Measurements from ENCODE around the gene THSD7B. TPM values are rescaled to one million over a fixed set of nuclear protein-coding genes. Genes with fewer than 3 reads are reported as not detected.

THSD7B gene
- total RNA-seq, 5 donors from 2014 or later (not counting 1 experiment from before 2014, with no cell fraction given), result not detected

- no peak overlapping the region for H3K27ac ChIP-seq (ENCODE audit: low read length)
- H3K4me3 ChIP-seq (ENCODE audit: control insufficient read depth in 1 of 2, extremely low read depth in 1 of 2, low read length in 1 of 2), result no peak overlapping the region
- Mint-ChIP-seq H3K27me3 (no peaks in the 10 kb centered on the region), H3K36me3 (no peaks in the 10 kb centered on the region), H3K4me1 (no peaks in the 10 kb centered on the region), H3K27ac (no peak overlapping the region), H3K4me3 (no peak overlapping the region), H3K9me3 (peaks cover 0 to 5% (median 3%) of the 10 kb centered on the region in 3 donors)
- H3K9me3 ChIP-seq, result no peaks in the 10 kb centered on the region
- H3K36me3 ChIP-seq (ENCODE audit: control insufficient read depth in 2 of 2, extremely low read depth in 1 of 2, insufficient read depth in 1 of 2, low read length in 1 of 2), result no peaks in the 10 kb centered on the region
- DNase-seq (no peak), ATAC-seq (replicated peaks in 1 of 4) (no peak)
- ChIA-PET CTCF (interaction anchor here in 1 of 2 donors (0.6 kb wide), 1 partner anchor 19 kb away, joined by 3 read pairs; no protein-coding TSS in a partner anchor), POLR2A (no interaction called here)
- no peaks in the 10 kb centered on the region for H3K4me1 ChIP-seq (ENCODE audit: control insufficient read depth in 1 of 2, extremely low read depth in 1 of 2, insufficient read depth in 2 of 2, low read length in 2 of 2)
- no peaks in the 10 kb centered on the region for H3K27me3 ChIP-seq (replicated peaks in 1 of 2; ENCODE audit: control insufficient read depth in 2 of 2, extremely low read depth in 1 of 2, insufficient read depth in 2 of 2, low read length in 1 of 2)
- 100% methylated on average over 1 of the region's 2 CpGs for WGBS (ENCODE audit: insufficient coverage)
Observed at GRCh38 chr2:137039482-137040152, 274.3 kb downstream of the THSD7B start.

DNA sequence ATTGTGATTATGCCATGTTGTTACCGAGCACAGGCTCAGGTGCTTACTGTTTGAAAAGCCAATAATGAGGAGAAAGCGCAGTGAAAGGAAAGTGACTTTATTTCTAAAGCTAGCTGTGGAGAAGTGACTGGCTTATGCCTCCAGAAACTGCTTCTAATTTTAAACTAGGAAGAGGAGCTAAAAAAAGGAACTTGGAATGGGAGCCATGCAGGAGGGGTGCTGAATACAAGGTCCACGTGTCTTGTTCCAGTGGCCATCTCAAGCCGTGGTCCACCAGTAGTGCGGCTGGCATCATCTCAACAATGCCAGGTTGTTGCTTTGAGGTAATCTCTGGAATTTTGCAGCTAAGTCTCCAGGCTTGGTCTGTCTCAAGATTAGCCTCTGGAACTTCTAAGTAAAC is 282.0 kb downstream of the THSD7B start:
- Histone ChIP-seq H3K27me3 (replicated peaks in 1 of 2; ENCODE audit: control insufficient read depth in 2 of 2, extremely low read depth in 1 of 2, insufficient read depth in 2 of 2, low read length in 1 of 2) (no peaks in the 10 kb centered on the region), H3K27ac (ENCODE audit: low read length) (no peak overlapping the region), H3K4me3 (ENCODE audit: control insufficient read depth in 1 of 2, extremely low read depth in 1 of 2, low read length in 1 of 2) (no peak overlapping the region), H3K9me3 (no peaks in the 10 kb centered on the region), H3K36me3 (ENCODE audit: control insufficient read depth in 2 of 2, extremely low read depth in 1 of 2, insufficient read depth in 1 of 2, low read length in 1 of 2) (no peaks in the 10 kb centered on the region), H3K4me1 (ENCODE audit: control insufficient read depth in 1 of 2, extremely low read depth in 1 of 2, insufficient read depth in 2 of 2, low read length in 2 of 2) (no peaks in the 10 kb centered on the region)
- Mint-ChIP-seq H3K4me1 (no peaks in the 10 kb centered on the region), H3K36me3 (no peaks in the 10 kb centered on the region), H3K4me3 (no peak overlapping the region), H3K27me3 (no peaks in the 10 kb centered on the region), H3K27ac (no peak overlapping the region), H3K9me3 (peaks cover 0 to 4% (median 0%) of the 10 kb centered on the region in 3 donors)
- WGBS (ENCODE audit: insufficient coverage), result 80% methylated on average over 4 of the region's 5 CpGs
- no peak for DNase-seq
- ATAC-seq (replicated peaks in 1 of 4), result no peak
- CTCF ChIA-PET, result no interaction called here
- POLR2A ChIA-PET, result no interaction called here

DNA sequence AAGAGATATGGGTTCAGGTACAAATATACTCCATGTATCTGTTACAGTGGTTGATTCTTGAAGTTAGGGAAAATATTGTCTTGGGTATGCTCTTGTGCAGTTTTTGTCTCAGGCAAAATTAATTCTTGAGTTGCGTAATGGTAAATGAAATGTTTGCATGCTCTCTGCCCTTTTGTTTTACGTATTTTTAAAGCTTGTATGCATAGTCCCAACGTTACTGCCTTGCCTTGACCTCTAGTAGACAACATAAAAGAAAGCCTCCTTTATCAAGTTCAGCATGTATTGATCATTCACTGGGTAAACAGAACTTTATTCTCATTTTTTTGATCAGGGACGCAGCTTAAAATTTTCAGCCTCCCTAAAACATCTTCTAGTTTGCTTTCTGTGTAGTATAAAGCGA is 283.1 kb downstream of the THSD7B start:
- Mint-ChIP-seq H3K9me3 (peaks cover 0 to 4% (median 0%) of the 10 kb centered on the region in 3 donors), H3K27ac (no peak overlapping the region), H3K4me3 (no peak overlapping the region), H3K4me1 (no peaks in the 10 kb centered on the region), H3K36me3 (no peaks in the 10 kb centered on the region), H3K27me3 (no peaks in the 10 kb centered on the region)
- Histone ChIP-seq H3K36me3 (ENCODE audit: control insufficient read depth in 2 of 2, extremely low read depth in 1 of 2, insufficient read depth in 1 of 2, low read length in 1 of 2) (no peaks in the 10 kb centered on the region), H3K4me1 (ENCODE audit: control insufficient read depth in 1 of 2, extremely low read depth in 1 of 2, insufficient read depth in 2 of 2, low read length in 2 of 2) (no peaks in the 10 kb centered on the region), H3K27me3 (replicated peaks in 1 of 2; ENCODE audit: control insufficient read depth in 2 of 2, extremely low read depth in 1 of 2, insufficient read depth in 2 of 2, low read length in 1 of 2) (no peaks in the 10 kb centered on the region), H3K4me3 (ENCODE audit: control insufficient read depth in 1 of 2, extremely low read depth in 1 of 2, low read length in 1 of 2) (no peak overlapping the region), H3K27ac (ENCODE audit: low read length) (no peak overlapping the region), H3K9me3 (no peaks in the 10 kb centered on the region)
- CTCF ChIA-PET, result interaction anchor here in 1 of 2 donors (0.6 kb wide), 1 partner anchor 440 kb away, joined by 3 read pairs; no protein-coding TSS in a partner anchor
- POLR2A ChIA-PET, result no interaction called here
- DNase-seq, result no peak
- WGBS (ENCODE audit: insufficient coverage), result no CpG with 5 or more reads among the region's 5 CpGs
- no peak for ATAC-seq (replicated peaks in 1 of 4)

DNA sequence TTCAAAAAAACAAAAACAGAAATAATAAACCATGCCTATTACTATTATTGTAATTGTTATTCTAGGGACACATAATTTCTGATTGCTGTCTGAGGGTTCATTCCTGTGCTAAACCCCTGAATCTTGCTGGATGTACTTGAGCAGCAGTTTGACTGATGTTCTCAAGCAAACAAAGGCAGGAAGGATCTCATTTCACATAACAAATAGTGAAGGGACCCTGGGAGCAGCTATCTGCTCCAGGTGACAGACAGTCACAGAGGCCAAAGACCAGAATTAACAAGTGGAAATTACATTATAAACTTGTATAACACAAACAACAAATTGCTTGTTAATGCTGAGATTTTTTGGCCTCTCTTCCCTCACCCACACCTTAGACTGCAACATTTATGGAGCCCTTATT is 284.2 kb downstream of the THSD7B start:
- DNase-seq, result no peak
- no peaks in the 10 kb centered on the region for H3K36me3 Mint-ChIP-seq
- H3K4me3 Mint-ChIP-seq, result no peak overlapping the region
- no peaks in the 10 kb centered on the region for H3K27me3 Mint-ChIP-seq
- no peaks in the 10 kb centered on the region for H3K9me3 ChIP-seq
- peaks cover 0 to 6% (median 4%) of the 10 kb centered on the region in 3 donors for H3K9me3 Mint-ChIP-seq
- H3K36me3 ChIP-seq (ENCODE audit: control insufficient read depth in 2 of 2, extremely low read depth in 1 of 2, insufficient read depth in 1 of 2, low read length in 1 of 2), result no peaks in the 10 kb centered on the region
- H3K4me1 Mint-ChIP-seq, result no peaks in the 10 kb centered on the region
- CTCF ChIA-PET, result no interaction called here
- no peaks in the 10 kb centered on the region for H3K4me1 ChIP-seq (ENCODE audit: control insufficient read depth in 1 of 2, extremely low read depth in 1 of 2, insufficient read depth in 2 of 2, low read length in 2 of 2)
- no peak overlapping the region for H3K27ac ChIP-seq (ENCODE audit: low read length)
- no peaks in the 10 kb centered on the region for H3K27me3 ChIP-seq (replicated peaks in 1 of 2; ENCODE audit: control insufficient read depth in 2 of 2, extremely low read depth in 1 of 2, insufficient read depth in 2 of 2, low read length in 1 of 2)
- POLR2A ChIA-PET, result no interaction called here
- H3K27ac Mint-ChIP-seq, result no peak overlapping the region
- ATAC-seq (replicated peaks in 1 of 4), result no peak
- H3K4me3 ChIP-seq (ENCODE audit: control insufficient read depth in 1 of 2, extremely low read depth in 1 of 2, low read length in 1 of 2), result no peak overlapping the region

- Mint-ChIP-seq H3K4me1 (no peaks in the 10 kb centered on the region), H3K36me3 (no peaks in the 10 kb centered on the region), H3K27ac (no peak overlapping the region), H3K27me3 (no peaks in the 10 kb centered on the region), H3K4me3 (no peak overlapping the region), H3K9me3 (peaks cover 3 to 11% (median 4%) of the 10 kb centered on the region in 3 donors)
- ATAC-seq (replicated peaks in 1 of 4) (no peak), DNase-seq (no peak)
- no peaks in the 10 kb centered on the region for H3K9me3 ChIP-seq
- ChIA-PET POLR2A (no interaction called here), CTCF (no interaction called here)
- H3K4me1 ChIP-seq (ENCODE audit: control insufficient read depth in 1 of 2, extremely low read depth in 1 of 2, insufficient read depth in 2 of 2, low read length in 2 of 2), result no peaks in the 10 kb centered on the region
- H3K4me3 ChIP-seq (ENCODE audit: control insufficient read depth in 1 of 2, extremely low read depth in 1 of 2, low read length in 1 of 2), result no peak overlapping the region
- H3K27me3 ChIP-seq (replicated peaks in 1 of 2; ENCODE audit: control insufficient read depth in 2 of 2, extremely low read depth in 1 of 2, insufficient read depth in 2 of 2, low read length in 1 of 2), result no peaks in the 10 kb centered on the region
- no peaks in the 10 kb centered on the region for H3K36me3 ChIP-seq (ENCODE audit: control insufficient read depth in 2 of 2, extremely low read depth in 1 of 2, insufficient read depth in 1 of 2, low read length in 1 of 2)
- H3K27ac ChIP-seq (ENCODE audit: low read length), result no peak overlapping the region
- WGBS (ENCODE audit: insufficient coverage), result no CpG with 5 or more reads among the region's 2 CpGs
Observed at GRCh38 chr2:137050949-137051348, 285.6 kb downstream of the THSD7B start.

DNA sequence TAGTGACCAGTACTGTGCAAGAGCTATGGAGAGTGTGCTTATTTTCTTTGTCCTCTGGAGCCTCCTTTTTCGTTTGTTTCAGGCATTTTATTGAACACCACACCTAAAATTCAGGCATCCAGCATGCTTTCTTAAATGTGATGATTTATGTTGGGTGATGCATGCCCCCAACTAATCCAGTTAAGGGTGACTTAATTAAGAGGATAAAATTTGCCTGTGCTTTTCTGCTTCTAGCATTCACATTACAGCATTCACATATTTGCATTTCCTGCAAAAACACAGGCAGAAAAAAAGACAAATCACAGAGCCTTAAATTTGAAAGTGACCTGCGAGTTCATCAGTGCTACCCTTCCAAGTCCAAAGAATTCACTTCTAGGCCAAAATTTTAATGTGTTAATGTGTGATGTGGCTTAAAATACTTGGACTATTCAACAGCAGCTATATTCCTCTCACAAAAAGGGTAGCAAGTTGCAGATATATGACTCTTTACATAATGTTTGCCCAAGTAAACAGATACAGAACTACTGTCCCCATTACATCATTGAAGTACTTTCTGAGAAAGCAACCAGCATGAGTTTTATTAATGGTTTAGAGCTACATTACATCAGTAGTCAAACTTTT is 286.5 kb downstream of the THSD7B start:
- Histone ChIP-seq H3K36me3 (ENCODE audit: control insufficient read depth in 2 of 2, extremely low read depth in 1 of 2, insufficient read depth in 1 of 2, low read length in 1 of 2) (no peaks in the 10 kb centered on the region), H3K9me3 (no peaks in the 10 kb centered on the region), H3K27me3 (replicated peaks in 1 of 2; ENCODE audit: control insufficient read depth in 2 of 2, extremely low read depth in 1 of 2, insufficient read depth in 2 of 2, low read length in 1 of 2) (no peaks in the 10 kb centered on the region), H3K27ac (ENCODE audit: low read length) (no peak overlapping the region), H3K4me1 (ENCODE audit: control insufficient read depth in 1 of 2, extremely low read depth in 1 of 2, insufficient read depth in 2 of 2, low read length in 2 of 2) (no peaks in the 10 kb centered on the region), H3K4me3 (ENCODE audit: control insufficient read depth in 1 of 2, extremely low read depth in 1 of 2, low read length in 1 of 2) (no peak overlapping the region)
- ATAC-seq (replicated peaks in 1 of 4) (no peak), DNase-seq (no peak)
- Mint-ChIP-seq H3K27ac (no peak overlapping the region), H3K4me1 (no peaks in the 10 kb centered on the region), H3K4me3 (no peak overlapping the region), H3K36me3 (no peaks in the 10 kb centered on the region), H3K27me3 (no peaks in the 10 kb centered on the region), H3K9me3 (peaks cover 0 to 14% (median 4%) of the 10 kb centered on the region in 3 donors)
- POLR2A ChIA-PET, result no interaction called here
- WGBS (ENCODE audit: insufficient coverage), result no CpG with 5 or more reads among the region's 2 CpGs
- CTCF ChIA-PET, result no interaction called here
